Activated CD8-positive, alpha-beta T cell treated with anti-CD3 and anti-CD28 coated beads for 36 hours (primary cell): Measurements from ENCODE around the gene FBXL19. TPM values are rescaled to one million over a fixed set of nuclear protein-coding genes. Genes with fewer than 3 reads are reported as not detected.

Experiments used
- ATAC-seq: fragments of 200-7000 bp; cut with Tn5 transposase; one replicate; pipeline ENCODE4 v1.10.0; 2021; ENCODE audit warnings: mild to moderate bottlenecking, moderate library complexity
- CTCF ChIA-PET: fragments of 350-600 bp; sonication (Branson Sonifier 250); formaldehyde crosslinking; loops from one replicate; lab custom pipeline; 2021; ENCODE audit warnings: antibody characterized with exemption; lab: Charles Lee
- POLR2A ChIA-PET: fragments of 350-600 bp; sonication (Branson Sonifier 250); formaldehyde crosslinking; loops from one replicate; lab custom pipeline; 2021; ENCODE audit warnings: antibody characterized with exemption; lab: Charles Lee
- DNase-seq: peaks from one replicate; pipeline ENCODE4 v3.0.0-alpha.2; 2020
- H3K27ac Mint-ChIP-seq: one replicate; pipeline ENCODE4 v1.8.0; 2021; ENCODE audit warnings: mild to moderate bottlenecking, mixed read lengths
- H3K27me3 Mint-ChIP-seq: one replicate; pipeline ENCODE4 v1.8.0; 2021; ENCODE audit warnings: mixed read lengths
- H3K36me3 Mint-ChIP-seq: one replicate; pipeline ENCODE4 v1.8.0; 2021; ENCODE audit warnings: low read depth, mixed read lengths
- H3K4me1 Mint-ChIP-seq: one replicate; pipeline ENCODE4 v1.8.0; 2021; ENCODE audit warnings: low read depth, mixed read lengths
- H3K4me3 Mint-ChIP-seq: one replicate; pipeline ENCODE4 v1.8.0; 2021; ENCODE audit warnings: mild to moderate bottlenecking, moderate library complexity, mixed read lengths
- H3K9me3 Mint-ChIP-seq: one replicate; pipeline ENCODE4 v1.8.0; 2021; ENCODE audit warnings: mixed read lengths
- intact Hi-C: fragments of 100-400 bp; cut with micrococcal nuclease; formaldehyde crosslinking; loops from one replicate; pipeline ENCODE4 v1.10.0; 2022
- total RNA-seq, 2 experiments: library from RNA; stranded (reverse); gene quantifications; one replicate each; pipeline ENCODE4 v1.2.3, GENCODE V29; 2021
- TF ChIP-seq, protein P1 (sequence below): fragments of 200-600 bp; IDR thresholded peaks from one replicate; pipeline ENCODE4 v1.8.0; 2022; ENCODE audit warnings: antibody characterized with exemption, mild to moderate bottlenecking

The FBXL19 gene
- total RNA-seq, 2 experiments from 2014 or later, result 21.1 to 22.0 TPM

DNA sequence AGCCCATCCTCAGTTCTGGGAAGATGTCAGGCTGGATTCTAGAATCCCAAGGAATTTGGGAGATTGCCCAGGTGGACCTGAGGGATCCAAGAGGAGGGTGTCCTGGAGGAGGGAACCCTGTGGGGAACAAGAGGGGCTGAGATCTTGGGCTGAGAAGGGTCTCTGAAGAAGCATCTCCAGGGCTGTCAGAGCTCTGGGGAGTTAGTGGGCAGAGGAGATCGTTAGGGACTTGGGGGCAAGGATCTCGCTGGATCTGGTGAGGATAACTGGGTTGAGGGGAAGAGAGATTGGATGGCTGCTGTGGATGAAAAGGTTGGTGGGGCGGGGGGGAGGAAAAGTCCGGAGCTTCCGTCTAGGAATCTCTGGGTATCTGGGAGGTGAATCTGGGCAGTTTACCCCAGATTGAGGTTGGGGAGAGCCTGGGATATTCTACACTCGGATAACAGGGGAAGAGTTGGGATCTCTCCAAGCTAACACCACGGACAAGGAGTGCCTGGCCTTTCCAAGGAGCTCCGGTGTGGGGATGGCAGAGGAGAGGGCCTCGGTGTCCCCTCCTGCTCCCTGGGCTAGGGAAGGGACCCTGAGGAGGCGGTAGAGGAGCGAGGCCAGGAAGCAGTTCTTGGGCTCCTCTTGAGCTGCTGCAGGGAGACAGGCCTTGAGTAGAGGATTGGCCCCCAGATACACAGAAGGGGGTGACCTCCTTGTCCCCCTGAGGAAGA is 1.7 kb downstream of the FBXL19 start:
- Mint-ChIP-seq H3K4me1 (peaks cover 20% of the 10 kb centered on the region), H3K27ac (no peak overlapping the region), H3K9me3 (no peaks in the 10 kb centered on the region), H3K4me3 (peak overlapping the region; percentile 78), H3K36me3 (no peaks in the 10 kb centered on the region), H3K27me3 (no peaks in the 10 kb centered on the region)
- POLR2A ChIA-PET, result interaction anchor here (0.8 to 1.5 kb wide), 5 partner anchors 11 to 113 kb away, joined by 3 to 5 read pairs (median 3); no protein-coding TSS in a partner anchor
- intact Hi-C loops, result loop anchor here (10.0 kb wide), 1 partner anchor 230 kb away; the partner anchor contains the start of gene SRCAP
- DNase-seq (no peak), ATAC-seq (no peak)
- CTCF ChIA-PET, result interaction anchor here (1.0 to 3.7 kb wide), 5 partner anchors 10 to 111 kb away, joined by 4 to 22 read pairs (median 4); no protein-coding TSS in a partner anchor
- TF ChIP-seq, protein P1, sequence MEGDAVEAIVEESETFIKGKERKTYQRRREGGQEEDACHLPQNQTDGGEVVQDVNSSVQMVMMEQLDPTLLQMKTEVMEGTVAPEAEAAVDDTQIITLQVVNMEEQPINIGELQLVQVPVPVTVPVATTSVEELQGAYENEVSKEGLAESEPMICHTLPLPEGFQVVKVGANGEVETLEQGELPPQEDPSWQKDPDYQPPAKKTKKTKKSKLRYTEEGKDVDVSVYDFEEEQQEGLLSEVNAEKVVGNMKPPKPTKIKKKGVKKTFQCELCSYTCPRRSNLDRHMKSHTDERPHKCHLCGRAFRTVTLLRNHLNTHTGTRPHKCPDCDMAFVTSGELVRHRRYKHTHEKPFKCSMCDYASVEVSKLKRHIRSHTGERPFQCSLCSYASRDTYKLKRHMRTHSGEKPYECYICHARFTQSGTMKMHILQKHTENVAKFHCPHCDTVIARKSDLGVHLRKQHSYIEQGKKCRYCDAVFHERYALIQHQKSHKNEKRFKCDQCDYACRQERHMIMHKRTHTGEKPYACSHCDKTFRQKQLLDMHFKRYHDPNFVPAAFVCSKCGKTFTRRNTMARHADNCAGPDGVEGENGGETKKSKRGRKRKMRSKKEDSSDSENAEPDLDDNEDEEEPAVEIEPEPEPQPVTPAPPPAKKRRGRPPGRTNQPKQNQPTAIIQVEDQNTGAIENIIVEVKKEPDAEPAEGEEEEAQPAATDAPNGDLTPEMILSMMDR, result no peak

DNA sequence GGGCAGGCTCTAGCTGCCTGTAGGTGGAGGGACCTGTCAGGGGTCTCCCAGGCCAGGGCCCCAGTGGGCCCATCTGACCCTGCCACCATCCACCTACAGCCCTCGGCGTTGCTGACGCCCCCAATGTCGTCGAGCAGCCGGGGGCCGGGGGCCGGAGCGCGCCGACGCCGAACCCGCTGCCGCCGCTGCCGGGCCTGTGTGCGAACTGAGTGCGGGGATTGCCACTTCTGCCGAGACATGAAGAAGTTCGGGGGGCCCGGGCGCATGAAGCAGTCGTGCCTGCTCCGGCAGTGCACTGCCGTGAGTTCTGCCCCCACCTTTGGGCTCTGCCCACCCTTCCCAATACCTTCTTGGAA is 2.2 kb downstream of the FBXL19 start:
- no peaks in the 10 kb centered on the region for H3K36me3 Mint-ChIP-seq
- POLR2A ChIA-PET, result interaction anchor here (0.9 to 1.5 kb wide), 3 partner anchors 14 to 276 kb away, joined by 3 read pairs; no protein-coding TSS in a partner anchor
- DNase-seq (no peak), ATAC-seq (no peak)
- TF ChIP-seq, protein P1, result no peak
- H3K4me1 Mint-ChIP-seq, result peaks cover 20% of the 10 kb centered on the region
- intact Hi-C loops, result loop anchor here (10.0 kb wide), 1 partner anchor 231 kb away; the partner anchor contains the start of gene SRCAP
- CTCF ChIA-PET, result interaction anchor here (1.0 to 3.7 kb wide), 7 partner anchors 9 to 111 kb away, joined by 3 to 22 read pairs (median 4); no protein-coding TSS in a partner anchor
- H3K4me3 Mint-ChIP-seq, result no peak overlapping the region
- H3K27me3 Mint-ChIP-seq, result no peaks in the 10 kb centered on the region
- no peak overlapping the region for H3K27ac Mint-ChIP-seq
- no peaks in the 10 kb centered on the region for H3K9me3 Mint-ChIP-seq

DNA sequence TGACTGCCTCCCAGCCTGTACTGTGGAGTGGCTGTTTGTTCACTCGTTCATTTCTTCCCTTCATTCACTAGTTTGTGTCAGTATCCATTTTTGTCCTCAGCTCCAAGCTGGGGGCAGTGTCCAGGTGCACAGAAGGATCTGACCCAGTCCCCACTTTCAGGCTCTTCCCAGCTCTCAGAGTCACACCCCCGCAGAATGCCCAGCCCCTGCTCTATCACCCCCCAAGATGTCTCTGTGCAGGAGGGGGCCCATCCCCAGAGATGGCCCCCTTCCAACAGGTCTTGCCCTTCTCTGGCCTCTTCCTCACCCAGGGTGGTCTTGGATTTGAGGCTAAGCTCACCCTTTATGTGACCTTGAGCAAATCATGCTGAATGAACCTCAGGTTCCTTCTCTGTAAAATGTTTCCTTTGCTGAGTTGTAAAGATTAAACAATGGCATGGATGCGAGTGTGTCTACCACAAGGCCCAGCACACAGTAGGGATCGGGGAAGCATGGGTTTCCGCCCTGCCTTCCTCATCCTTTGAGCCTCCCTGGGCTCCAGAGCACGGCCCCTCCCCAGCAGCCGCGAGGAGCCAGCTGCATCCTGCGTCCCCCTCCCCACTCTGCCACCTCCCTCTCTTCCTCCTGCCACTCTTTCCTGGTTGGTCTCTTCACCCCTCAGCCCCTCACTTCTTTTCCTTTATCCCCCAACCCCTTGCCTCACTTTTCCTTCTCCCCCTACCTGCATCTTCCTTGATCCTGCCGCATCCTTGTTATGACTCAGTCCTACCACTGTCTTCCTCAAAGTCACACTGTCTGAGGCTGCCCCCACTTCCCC is 2.8 kb downstream of the FBXL19 start:
- H3K9me3 Mint-ChIP-seq, result no peaks in the 10 kb centered on the region
- CTCF ChIA-PET, result interaction anchor here (1.0 to 3.7 kb wide), 8 partner anchors 8 to 216 kb away, joined by 3 to 22 read pairs (median 4); no protein-coding TSS in a partner anchor
- H3K4me3 Mint-ChIP-seq, result no peak overlapping the region
- no peaks in the 10 kb centered on the region for H3K27me3 Mint-ChIP-seq
- H3K4me1 Mint-ChIP-seq, result peaks cover 18% of the 10 kb centered on the region
- H3K27ac Mint-ChIP-seq, result no peak overlapping the region
- TF ChIP-seq, protein P1, result no peak
- H3K36me3 Mint-ChIP-seq, result no peaks in the 10 kb centered on the region
- no peak for ATAC-seq
- POLR2A ChIA-PET, result interaction anchor here (0.9 to 1.5 kb wide), 3 partner anchors 14 to 275 kb away, joined by 3 read pairs; no protein-coding TSS in a partner anchor
- intact Hi-C loops, result loop anchor here (10.0 kb wide), 1 partner anchor 231 kb away; the partner anchor contains the start of gene SRCAP
- no peak for DNase-seq

DNA sequence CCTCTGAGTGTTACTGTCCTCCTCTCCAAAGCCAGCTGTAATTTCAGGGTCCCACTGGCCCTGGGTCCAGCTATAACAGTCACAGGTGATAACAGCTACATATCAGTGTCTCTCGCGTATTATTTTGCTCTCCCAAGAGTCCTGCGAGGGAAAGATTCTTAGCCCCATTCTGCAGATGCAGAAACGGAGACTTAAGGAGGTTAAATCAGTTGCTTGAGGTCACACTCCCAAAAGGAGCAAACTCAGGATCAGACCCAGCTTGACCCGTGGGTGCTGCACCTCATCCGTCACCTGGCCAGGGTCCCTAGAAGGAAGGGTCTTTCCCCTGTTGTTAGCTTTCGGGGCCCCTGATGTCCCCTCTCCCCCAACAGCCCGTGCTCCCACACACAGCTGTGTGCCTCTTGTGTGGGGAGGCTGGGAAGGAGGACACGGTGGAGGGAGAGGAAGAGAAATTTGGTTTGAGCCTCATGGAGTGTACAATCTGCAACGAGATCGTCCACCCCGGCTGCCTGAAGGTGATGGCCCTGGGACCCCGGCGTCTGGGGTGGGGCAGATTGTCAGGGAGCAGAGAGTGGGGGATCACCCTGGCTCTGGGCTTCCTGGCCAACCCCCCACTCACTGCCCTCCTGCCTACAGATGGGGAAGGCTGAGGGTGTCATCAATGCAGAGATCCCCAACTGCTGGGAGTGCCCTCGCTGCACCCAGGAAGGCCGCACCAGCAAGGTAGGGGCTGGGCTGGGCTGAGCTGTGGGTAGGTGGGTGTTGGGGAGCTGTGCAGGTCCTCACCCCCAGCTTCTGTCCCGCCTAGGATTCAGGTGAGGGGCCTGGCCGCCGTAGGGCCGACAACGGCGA is 3.8 kb downstream of the FBXL19 start:
- CTCF ChIA-PET, result interaction anchor here (1.4 to 3.7 kb wide), 5 partner anchors 15 to 215 kb away, joined by 4 to 22 read pairs (median 8); no protein-coding TSS in a partner anchor
- no peak overlapping the region for H3K27ac Mint-ChIP-seq
- no peaks in the 10 kb centered on the region for H3K9me3 Mint-ChIP-seq
- peaks cover 11% of the 10 kb centered on the region for H3K4me1 Mint-ChIP-seq
- H3K27me3 Mint-ChIP-seq, result no peaks in the 10 kb centered on the region
- DNase-seq (no peak), ATAC-seq (no peak)
- POLR2A ChIA-PET, result interaction anchor here (1.0 to 1.5 kb wide), 2 partner anchors 15 kb away, joined by 3 read pairs; no protein-coding TSS in a partner anchor
- H3K36me3 Mint-ChIP-seq, result peaks cover 2% of the 10 kb centered on the region
- TF ChIP-seq, protein P1, result no peak
- intact Hi-C loops, result loop anchor here (10.0 kb wide), 1 partner anchor 232 kb away; the partner anchor contains the start of gene SRCAP
- no peak overlapping the region for H3K4me3 Mint-ChIP-seq
